ENCODE data around the gene SMCO2.

Gene SMCO2

GRCh38 chr12:27547592-27547991, 101.1 kb downstream of the SMCO2 start:
- TF ChIP-seq TAF1 (IDR thresholded peaks at IDR 0.05; ENCODE audit: borderline replicate concordance, insufficient read depth, low read length) (no peak), POLR2AphosphoS5 (IDR thresholded peaks at IDR 0.05; ENCODE audit: low read depth, low read length) (no peak), REST (IDR thresholded peaks at IDR 0.05; ENCODE audit: insufficient read depth in 1 of 2, low read depth in 2 of 2, low read length in 2 of 2) (no peak), FOXP2 (optimal IDR thresholded peaks at IDR 0.05; ENCODE audit: borderline replicate concordance, extremely low read depth, extremely low read length, insufficient read depth) (no peak), SIN3A (IDR thresholded peaks at IDR 0.05; ENCODE audit: borderline replicate concordance, insufficient read depth, low read length) (no peak)

GRCh38 chr12:27548301-27549199, 102.0 kb downstream of the SMCO2 start:
- TF ChIP-seq SIN3A (IDR thresholded peaks at IDR 0.05; ENCODE audit: borderline replicate concordance, insufficient read depth, low read length), result no peak
- no peak for TF ChIP-seq REST (IDR thresholded peaks at IDR 0.05; ENCODE audit: insufficient read depth in 1 of 2, low read depth in 2 of 2, low read length in 2 of 2)
- TF ChIP-seq POLR2AphosphoS5 (IDR thresholded peaks at IDR 0.05; ENCODE audit: low read depth, low read length), result no peak

- TF ChIP-seq REST (IDR thresholded peaks at IDR 0.05; ENCODE audit: insufficient read depth in 1 of 2, low read depth in 2 of 2, low read length in 2 of 2) (no peak), FOXP2 (optimal IDR thresholded peaks at IDR 0.05; ENCODE audit: borderline replicate concordance, extremely low read depth, extremely low read length, insufficient read depth) (no peak), SIN3A (IDR thresholded peaks at IDR 0.05; ENCODE audit: borderline replicate concordance, insufficient read depth, low read length) (no peak), TAF1 (IDR thresholded peaks at IDR 0.05; ENCODE audit: borderline replicate concordance, insufficient read depth, low read length) (no peak), POLR2AphosphoS5 (IDR thresholded peaks at IDR 0.05; ENCODE audit: low read depth, low read length) (no peak)
Observed at GRCh38 chr12:27549236-27549800, 102.8 kb downstream of the SMCO2 start.

- TF ChIP-seq SIN3A (IDR thresholded peaks at IDR 0.05; ENCODE audit: borderline replicate concordance, insufficient read depth, low read length), result peak; percentile 34; the same call in 1 of the 2 replicates
- peak; percentile 11 for TF ChIP-seq FOXP2 (optimal IDR thresholded peaks at IDR 0.05; ENCODE audit: borderline replicate concordance, extremely low read depth, extremely low read length, insufficient read depth)
- TF ChIP-seq POLR2AphosphoS5 (IDR thresholded peaks at IDR 0.05; ENCODE audit: low read depth, low read length), result no peak
Observed at GRCh38 chr12:27549801-27550652, 103.5 kb downstream of the SMCO2 start.

- no peak for TF ChIP-seq FOXP2 (optimal IDR thresholded peaks at IDR 0.05; ENCODE audit: borderline replicate concordance, extremely low read depth, extremely low read length, insufficient read depth)
- TF ChIP-seq TAF1 (IDR thresholded peaks at IDR 0.05; ENCODE audit: borderline replicate concordance, insufficient read depth, low read length), result no peak
- no peak for TF ChIP-seq REST (IDR thresholded peaks at IDR 0.05; ENCODE audit: insufficient read depth in 1 of 2, low read depth in 2 of 2, low read length in 2 of 2)
- no peak for TF ChIP-seq POLR2AphosphoS5 (IDR thresholded peaks at IDR 0.05; ENCODE audit: low read depth, low read length)
- no peak for TF ChIP-seq SIN3A (IDR thresholded peaks at IDR 0.05; ENCODE audit: borderline replicate concordance, insufficient read depth, low read length)
Observed at GRCh38 chr12:27550653-27550975, 104.1 kb downstream of the SMCO2 start.
